ENCODE data around the gene NACC1.

DNA sequence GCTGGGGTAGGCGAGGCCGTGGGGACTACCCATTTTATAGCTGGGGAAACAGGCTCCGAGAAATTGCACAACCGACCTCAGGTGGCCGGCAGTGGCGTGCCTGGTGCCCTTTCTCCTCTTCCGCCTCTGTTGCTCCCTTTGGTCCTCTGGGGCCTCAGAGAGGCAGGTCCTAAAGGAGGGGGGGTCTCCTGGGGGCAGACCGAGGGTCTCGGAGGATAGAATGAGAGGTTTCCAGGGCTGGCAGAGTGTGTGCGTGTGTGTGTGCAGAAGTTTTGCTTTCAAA lies 20.8 kb downstream of the NACC1 start:
- no peak for TF ChIP-seq POLR2A (IDR thresholded peaks at IDR 0.05)
- TF ChIP-seq, protein P1, sequence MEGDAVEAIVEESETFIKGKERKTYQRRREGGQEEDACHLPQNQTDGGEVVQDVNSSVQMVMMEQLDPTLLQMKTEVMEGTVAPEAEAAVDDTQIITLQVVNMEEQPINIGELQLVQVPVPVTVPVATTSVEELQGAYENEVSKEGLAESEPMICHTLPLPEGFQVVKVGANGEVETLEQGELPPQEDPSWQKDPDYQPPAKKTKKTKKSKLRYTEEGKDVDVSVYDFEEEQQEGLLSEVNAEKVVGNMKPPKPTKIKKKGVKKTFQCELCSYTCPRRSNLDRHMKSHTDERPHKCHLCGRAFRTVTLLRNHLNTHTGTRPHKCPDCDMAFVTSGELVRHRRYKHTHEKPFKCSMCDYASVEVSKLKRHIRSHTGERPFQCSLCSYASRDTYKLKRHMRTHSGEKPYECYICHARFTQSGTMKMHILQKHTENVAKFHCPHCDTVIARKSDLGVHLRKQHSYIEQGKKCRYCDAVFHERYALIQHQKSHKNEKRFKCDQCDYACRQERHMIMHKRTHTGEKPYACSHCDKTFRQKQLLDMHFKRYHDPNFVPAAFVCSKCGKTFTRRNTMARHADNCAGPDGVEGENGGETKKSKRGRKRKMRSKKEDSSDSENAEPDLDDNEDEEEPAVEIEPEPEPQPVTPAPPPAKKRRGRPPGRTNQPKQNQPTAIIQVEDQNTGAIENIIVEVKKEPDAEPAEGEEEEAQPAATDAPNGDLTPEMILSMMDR (IDR thresholded peaks at IDR 0.05), result no peak

Measured in adrenal gland (tissue), 5 donors.